Activated effector memory CD4-positive, alpha-beta T cell treated with Interleukin-2 at 50 U/mL for 16 hours (primary cell): ENCODE data around the gene DPP10.
"Not testable (repeated sequence)": the region's sequence is repeated elsewhere in the genome, so short reads cannot be mapped to it uniquely, and the experiment has no call there.

ENCODE experiments used
- DNase-seq: peaks from one replicate; pipeline ENCODE4 v3.0.0-alpha.2; 2020

DPP10 gene

DNA sequence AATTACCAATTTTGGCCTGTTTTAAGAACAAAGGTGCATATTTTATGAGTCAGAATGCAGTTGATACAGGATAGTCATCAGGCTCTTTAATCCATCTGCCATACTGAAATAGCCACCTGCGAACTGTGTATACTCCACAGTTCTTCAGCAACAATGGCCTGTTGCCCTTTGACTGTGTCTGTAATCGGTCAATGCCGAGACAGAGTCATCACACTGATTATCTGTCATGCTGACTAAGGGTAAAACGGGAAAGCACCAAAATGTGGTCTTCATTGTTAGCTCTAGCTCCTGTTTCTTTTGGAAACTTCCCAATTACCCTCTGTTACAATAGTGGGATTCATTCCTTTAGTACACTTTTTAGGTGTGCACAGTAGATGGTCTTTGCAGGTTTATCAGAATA, 871.7 kb downstream of the DPP10 start:
- no peak for DNase-seq

DNA sequence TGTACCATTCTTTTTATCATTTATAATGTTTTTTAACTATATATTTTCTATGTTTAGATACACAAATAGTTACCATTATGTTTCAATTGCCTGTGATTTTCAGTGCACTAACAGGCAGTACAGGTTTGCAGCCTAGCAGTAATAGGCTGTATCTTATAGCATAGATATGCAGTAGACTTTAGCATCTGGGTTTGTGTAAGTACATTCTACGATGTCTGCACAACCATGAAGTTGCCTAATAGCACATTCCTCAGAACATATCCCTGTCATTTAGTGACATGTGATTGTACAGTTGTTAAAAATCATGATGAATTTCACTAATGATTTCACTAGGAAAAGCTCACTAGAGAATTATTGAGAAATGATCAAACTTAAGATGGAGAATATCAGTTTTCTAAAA, 884.6 kb downstream of the DPP10 start:
- no peak for DNase-seq

GRCh38 chr2:115359550-115359949, 917.1 kb downstream of the DPP10 start:
- no peak for DNase-seq

DNA sequence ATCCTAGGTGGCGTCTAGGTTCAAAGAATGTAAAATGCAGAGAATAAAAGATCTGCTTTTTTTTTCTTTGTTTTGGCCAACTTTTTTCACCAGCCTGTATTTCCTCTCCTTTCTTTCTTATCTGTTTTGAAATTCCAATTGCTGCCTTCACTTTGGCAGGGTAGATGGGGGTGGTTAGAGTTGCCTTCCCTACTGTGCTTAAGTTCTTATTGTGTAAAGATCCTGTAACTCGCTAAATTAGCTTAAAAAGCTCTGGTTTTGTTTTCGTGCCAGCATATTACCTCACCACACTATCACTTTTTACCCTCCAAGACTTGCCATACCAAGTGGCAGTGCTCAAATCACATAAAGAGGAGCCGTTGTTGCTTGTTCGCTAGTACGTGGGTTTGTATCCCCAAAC, 921.7 kb downstream of the DPP10 start:
- no peak for DNase-seq

DNA sequence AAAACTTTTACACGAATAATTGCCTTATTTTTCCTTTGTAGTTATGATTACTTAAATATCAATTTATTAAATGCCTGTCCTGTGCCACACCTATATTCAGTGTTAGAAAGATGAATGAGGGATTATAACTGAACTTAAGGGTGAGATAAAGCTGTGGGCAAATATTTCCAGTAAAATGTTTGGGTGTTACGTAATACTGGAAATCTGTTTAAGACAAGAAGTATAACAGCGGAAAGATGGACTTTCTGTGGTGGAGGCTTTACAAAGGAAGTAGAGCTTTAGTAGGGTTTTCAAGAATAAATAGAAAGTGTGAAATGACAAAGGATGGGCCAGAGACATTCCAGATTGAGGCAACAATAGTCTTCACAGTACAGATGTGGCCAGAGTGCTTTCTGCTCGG, 927.0 kb downstream of the DPP10 start:
- DNase-seq, result no peak

DNA sequence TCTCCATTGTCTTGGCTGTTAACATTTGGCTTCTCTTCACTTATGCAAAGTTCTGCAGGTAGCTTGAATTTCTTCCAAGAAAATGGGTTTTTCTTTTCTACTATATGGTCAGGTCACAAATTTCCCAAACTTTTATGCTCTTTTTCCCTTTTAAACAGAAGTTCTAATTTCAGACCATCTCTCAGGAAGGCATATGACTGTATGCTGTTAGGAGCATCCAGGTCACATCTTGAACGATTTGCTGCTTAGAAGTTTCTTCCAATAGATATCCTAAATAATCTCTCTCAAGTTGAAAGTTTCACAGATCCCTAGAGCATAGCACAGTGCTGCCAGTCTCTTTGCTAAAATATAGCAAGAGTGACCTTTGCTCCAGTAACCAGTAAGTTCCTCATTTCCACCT, 932.5 kb downstream of the DPP10 start:
- DNase-seq, result no peak

- no peak for DNase-seq
These were observed 942.0 kb downstream of the DPP10 start for GRCh38 chr2:115384399-115384798.

- no peak for DNase-seq
These were observed 944.0 kb downstream of the DPP10 start for GRCh38 chr2:115386465-115386864.

DNA sequence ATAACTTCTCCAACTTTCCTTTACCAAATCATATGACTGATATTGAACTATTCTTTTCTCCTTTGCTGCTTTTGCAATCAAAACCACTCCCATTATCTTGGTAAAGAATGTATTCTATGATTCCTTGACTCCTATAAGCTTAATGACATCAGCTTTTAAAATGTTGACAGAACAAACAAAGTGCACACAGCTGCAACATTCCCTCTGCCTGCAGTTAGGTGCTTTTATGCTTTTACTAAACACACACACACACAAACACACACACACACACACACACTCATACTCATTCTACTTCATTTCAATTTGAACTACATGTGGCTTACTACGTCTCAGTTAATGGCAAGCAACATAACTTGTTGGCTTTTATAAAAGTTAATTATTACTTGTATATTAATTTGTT, 946.6 kb downstream of the DPP10 start:
- no peak for DNase-seq

DNA sequence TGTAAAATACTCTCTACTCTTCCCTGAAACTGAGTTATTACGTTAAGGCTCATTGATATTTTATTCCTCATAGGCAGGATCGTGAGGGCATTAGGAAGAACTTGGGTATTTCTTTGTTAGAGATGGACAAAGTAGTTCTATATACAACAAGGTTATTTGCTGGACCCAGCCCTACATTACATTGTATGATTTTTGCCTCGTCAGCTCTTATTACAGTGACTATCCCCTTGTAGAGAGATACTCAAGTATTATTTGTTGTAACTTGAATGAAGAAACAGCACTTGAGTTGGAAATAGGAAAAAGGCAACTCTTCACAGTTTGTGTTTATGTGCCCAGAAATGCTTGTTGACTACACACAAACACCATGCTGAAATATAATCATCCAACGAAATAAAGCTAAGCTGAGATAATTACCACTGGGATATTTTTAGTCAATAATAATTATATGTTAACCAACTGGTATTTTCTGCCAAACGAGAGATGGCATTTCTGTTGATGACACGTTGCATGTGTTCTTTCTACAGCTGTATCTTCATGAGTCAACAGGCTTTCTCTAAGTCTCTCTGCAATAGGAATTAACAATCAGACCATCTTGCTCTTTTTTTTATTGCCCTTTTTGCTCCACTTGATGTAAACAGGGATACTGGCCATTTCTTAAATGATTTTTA, 947.6 kb downstream of the DPP10 start:
- no peak for DNase-seq

GRCh38 chr2:115396579-115396978, 954.1 kb downstream of the DPP10 start:
- DNase-seq, result no peak

DNA sequence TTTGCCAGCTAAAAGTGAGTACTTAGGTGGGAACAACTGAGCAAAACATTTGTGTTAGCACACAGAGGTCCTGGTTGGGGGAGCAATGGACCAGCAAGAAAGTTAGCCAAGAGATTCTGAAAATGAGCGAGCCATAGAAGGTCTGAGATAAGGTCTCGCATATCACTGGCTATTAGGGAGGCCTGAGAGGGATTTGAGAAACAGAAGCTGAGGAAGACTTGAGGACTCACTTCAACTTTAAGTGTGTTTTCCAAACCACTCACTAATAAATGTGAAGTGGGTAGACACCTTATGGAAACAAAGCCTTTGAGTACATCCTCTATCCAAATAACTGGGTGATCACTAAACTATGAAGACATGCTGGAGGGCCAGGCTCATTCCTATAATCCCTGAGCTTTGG, 958.5 kb downstream of the DPP10 start:
- no peak for DNase-seq

DNA sequence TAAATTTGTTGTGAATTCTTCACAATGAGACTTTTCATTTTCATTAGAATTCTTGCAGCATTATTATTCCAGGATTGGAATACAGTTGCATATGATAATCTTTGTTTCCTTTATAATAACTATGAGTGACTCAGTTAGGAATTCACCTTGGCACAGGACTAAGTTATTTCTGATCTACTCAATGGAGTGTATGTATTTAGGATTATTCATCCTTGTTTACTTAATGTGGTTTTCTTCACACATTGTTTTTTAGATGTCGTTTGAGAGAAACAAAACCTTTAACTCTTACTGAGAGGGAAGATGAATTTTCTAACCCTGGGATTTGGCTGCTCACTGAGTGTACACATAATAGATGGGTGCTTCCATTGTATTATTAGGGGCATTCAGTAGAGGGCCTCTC, 970.1 kb downstream of the DPP10 start:
- no peak for DNase-seq

- no peak for DNase-seq
These were observed 971.4 kb downstream of the DPP10 start for GRCh38 chr2:115413791-115414190.

GRCh38 chr2:115414466-115414865, 972.0 kb downstream of the DPP10 start:
- DNase-seq, result no peak

GRCh38 chr2:115422004-115422634, 979.7 kb downstream of the DPP10 start:
- DNase-seq, result no peak

DNA sequence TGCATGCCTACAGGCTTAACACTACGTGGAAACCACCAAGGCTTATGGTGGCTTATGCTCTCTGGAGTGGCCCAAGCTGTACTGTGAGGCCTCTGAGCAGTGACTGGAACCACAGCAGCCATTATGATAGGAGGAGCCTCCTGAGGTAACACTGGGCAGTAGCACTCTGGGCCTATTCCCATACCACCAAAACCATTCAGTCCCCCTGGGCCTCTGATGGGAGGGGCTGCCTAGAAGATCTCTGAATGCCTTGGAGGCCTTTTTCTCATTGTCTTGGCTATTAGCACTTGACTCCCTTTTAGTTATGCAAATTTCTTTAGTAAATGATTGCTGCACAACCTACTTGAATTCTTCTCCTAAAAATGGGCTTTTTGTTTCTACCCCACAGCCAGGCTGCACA, 985.0 kb downstream of the DPP10 start:
- no peak for DNase-seq

GRCh38 chr2:115440746-115441145, 998.3 kb downstream of the DPP10 start:
- not testable (repeated sequence) for DNase-seq

DNA sequence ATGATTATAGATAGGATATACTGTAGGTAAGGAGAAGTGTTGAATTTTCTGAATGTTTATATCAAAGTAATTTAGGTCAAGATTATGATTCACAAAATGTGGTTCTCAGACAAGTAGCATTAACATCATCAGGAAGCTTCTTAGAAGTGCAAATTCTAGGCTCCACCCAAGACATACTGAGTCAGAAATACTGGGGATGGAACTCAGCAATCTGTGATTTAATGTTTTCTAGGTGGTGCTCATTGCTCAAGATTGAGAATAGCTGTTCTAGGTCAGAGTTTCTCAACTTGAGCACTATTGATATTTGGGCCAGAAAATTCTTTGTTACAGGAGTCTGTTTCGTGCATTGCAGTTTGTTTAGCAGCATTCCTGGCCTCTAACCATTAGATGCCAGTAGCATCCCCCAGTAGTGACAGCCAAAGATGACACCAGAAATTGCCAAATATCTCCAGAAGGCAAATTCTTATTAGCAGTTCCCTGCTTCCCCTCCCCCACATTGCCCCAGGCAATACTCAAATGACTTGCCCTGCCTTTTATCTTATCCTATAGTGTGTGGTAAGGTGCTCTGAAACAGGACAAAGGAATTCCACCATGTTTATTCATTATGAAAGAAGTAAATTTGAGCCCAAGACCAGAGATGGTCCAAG, 1001.2 kb downstream of the DPP10 start:
- DNase-seq, result no peak

DNA sequence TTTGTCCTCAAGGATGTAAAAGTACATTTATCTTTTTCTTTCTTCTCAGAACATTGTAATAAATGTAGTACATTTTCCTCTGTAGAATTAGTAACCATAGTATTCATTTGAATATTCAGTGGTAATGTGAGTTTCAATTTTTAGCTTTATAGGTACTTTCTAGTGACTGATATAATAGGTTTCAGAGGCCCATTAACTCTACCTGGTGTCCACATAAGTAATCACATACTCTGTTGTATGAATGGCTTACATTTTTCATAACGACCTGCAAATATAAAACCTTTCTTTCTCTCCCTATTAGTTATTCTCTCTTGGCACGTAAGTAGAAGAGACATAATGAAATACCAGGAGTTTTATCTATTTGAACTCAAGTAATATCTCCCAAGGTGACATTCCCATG, 1017.6 kb downstream of the DPP10 start:
- no peak for DNase-seq

- DNase-seq, result no peak
These were observed 1038.3 kb downstream of the DPP10 start for GRCh38 chr2:115480741-115481140.

- no peak for DNase-seq
These were observed 1039.4 kb downstream of the DPP10 start for GRCh38 chr2:115481842-115482241.

DNA sequence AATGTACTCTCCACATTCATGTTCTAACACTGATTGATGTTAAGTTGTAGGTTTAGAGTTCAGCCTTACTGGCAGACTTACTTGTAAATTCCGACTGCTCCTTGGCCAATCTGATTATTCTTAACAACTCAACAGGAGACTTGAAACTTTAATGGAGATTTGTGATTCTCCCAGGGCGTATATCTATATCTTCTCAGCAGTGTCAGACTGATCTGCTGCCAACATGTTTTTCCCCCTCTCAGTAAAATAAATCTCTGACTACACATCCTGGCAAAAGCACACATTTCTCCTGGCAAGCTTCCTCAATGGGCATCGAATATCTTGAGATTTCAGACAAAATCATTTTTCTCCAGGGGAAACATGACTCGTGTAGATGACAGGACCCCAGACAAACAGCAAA, 1041.2 kb downstream of the DPP10 start:
- no peak for DNase-seq

DNA sequence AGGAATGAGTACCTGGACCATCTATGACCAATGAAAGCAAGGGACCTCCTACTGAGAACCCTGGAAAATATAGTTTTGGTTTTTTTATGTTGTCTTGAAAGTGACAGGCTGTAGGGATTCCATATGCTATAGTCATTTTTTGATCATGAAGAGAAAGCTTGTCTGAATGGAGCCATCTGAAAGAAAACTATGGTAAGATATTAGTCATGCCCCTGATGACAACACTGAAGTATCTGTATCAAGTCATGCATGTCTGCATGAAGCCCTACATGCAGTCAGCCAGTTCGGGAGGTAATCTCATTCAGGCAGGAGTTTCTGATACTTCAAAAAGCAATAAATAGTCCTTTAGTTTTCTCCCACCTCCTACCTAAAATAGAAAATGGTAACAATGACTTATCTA, 1042.0 kb downstream of the DPP10 start:
- DNase-seq, result no peak

GRCh38 chr2:115484983-115485382, 1042.5 kb downstream of the DPP10 start:
- DNase-seq, result no peak
